ENCODE data around the gene PACSIN3.
"Not testable (repeated sequence)": the region's sequence is repeated elsewhere in the genome, so short reads cannot be mapped to it uniquely, and the experiment has no call there.

Gene PACSIN3

DNA sequence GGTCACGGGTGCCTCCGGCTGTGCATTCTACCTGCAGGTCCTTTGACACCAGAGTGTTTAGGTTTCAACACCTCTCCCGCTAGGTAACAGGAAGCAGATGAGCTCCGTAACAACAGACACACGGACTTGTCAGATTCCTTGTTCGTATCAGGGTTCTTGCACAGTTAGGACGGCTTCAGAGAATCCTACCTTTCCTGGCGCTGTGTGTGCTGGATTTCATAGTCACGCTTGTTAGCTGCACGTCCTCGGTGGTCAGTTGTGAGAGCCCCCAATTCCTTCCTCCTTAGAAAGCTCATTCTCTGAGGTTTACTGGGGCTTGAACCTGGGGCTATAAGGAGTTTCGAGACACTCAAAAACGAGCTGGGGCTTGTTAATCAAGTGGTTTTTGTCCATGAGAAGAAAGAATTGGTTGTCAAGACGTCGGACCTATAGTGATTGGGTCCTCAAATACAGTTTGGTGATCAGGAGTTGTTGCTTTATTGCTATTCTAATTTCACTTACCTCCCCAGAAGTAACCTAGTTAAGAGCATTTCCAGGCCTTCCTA is 29.2 kb upstream of the PACSIN3 start:
- H3K27me3 ChIP-seq (ENCODE audit: low read depth, low read length) = no peaks in the 10 kb centered on the region
- no peaks in the 10 kb centered on the region for H3K9me3 ChIP-seq (ENCODE audit: control insufficient read depth in 1 of 2, low read length in 2 of 2)
- H3K36me3 ChIP-seq (ENCODE audit: control insufficient read depth in 1 of 2, insufficient read depth in 2 of 2, low read length in 2 of 2) = peaks cover 0 to 11% of the 10 kb centered on the region in 2 donors
- peaks cover 0 to 25% of the 10 kb centered on the region in 2 donors for H3K4me1 ChIP-seq (ENCODE audit: control insufficient read depth in 1 of 2, insufficient read depth in 2 of 2, low read length in 2 of 2)
- peak overlapping the region; percentile 79 to 95 for H3K4me3 ChIP-seq (ENCODE audit: low read depth in 1 of 2, low read length in 2 of 2)
- H3K27ac ChIP-seq (ENCODE audit: low read length) = peak overlapping the region; percentile 96

DNA sequence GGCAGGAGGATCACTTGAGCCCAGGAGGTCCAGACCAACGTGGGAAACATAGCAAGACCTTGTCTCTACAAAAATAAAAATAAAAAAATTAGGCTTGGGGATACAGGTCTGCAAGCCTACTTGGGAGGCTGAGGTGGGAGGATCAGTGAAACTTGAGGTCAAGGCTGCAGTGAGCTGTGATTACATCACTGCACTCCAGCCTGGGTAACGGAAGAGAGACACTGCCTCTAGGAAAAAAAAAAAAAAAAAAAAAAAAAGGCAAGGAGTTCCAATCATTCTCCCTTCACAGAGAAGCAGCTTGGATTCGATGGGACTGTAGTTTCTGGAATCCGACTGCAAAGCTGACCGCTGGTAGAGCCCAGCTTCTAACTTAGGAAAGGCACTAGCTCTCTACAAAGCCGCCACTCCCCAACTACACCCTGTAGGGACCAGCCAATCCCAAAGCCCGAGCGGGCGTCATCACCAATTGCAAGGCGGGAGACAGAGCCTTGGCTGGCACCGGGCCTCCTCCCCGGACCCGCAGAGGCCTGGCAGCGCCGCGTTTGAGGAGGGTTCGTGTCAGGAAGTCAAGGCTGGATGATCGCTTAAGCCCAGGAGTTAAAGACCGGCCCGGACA is 27.8 kb upstream of the PACSIN3 start:
- Histone ChIP-seq H3K4me1 (ENCODE audit: control insufficient read depth in 1 of 2, insufficient read depth in 2 of 2, low read length in 2 of 2) (peaks cover 0 to 21% of the 10 kb centered on the region in 2 donors), H3K9me3 (ENCODE audit: control insufficient read depth in 1 of 2, low read length in 2 of 2) (no peaks in the 10 kb centered on the region), H3K27me3 (ENCODE audit: low read depth, low read length) (no peaks in the 10 kb centered on the region), H3K4me3 (ENCODE audit: low read depth in 1 of 2, low read length in 2 of 2) (peak overlapping the region; percentile 79 to 95), H3K36me3 (ENCODE audit: control insufficient read depth in 1 of 2, insufficient read depth in 2 of 2, low read length in 2 of 2) (peaks cover 0 to 11% of the 10 kb centered on the region in 2 donors), H3K27ac (ENCODE audit: low read length) (peak overlapping the region; percentile 96)

DNA sequence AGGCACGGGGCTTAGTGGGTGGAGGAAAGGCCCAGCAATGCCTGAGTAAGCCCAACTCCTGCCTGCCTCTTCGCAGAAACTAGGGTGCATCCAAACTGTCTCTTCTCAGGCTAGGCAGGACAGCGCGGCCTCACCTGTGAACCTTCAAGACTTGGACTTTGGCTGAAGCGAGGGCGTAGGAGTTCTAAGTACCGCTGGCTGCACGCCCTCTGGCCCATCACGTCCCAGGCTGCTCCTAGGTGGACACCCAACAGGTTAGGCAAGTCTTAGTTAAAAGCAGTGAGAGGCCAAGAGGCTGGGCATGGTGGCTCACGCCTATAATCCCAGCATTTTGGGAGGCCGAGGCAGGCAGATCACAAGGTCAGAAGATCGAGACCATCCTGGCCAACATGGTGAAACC is 26.7 kb upstream of the PACSIN3 start:
- Histone ChIP-seq H3K4me3 (ENCODE audit: low read depth in 1 of 2, low read length in 2 of 2) (no peak overlapping the region), H3K36me3 (ENCODE audit: control insufficient read depth in 1 of 2, insufficient read depth in 2 of 2, low read length in 2 of 2) (peaks cover 0 to 6% of the 10 kb centered on the region in 2 donors), H3K27ac (ENCODE audit: low read length) (no peak overlapping the region), H3K4me1 (ENCODE audit: control insufficient read depth in 1 of 2, insufficient read depth in 2 of 2, low read length in 2 of 2) (peaks cover 0 to 15% of the 10 kb centered on the region in 2 donors), H3K27me3 (ENCODE audit: low read depth, low read length) (no peaks in the 10 kb centered on the region), H3K9me3 (ENCODE audit: control insufficient read depth in 1 of 2, low read length in 2 of 2) (no peaks in the 10 kb centered on the region)

DNA sequence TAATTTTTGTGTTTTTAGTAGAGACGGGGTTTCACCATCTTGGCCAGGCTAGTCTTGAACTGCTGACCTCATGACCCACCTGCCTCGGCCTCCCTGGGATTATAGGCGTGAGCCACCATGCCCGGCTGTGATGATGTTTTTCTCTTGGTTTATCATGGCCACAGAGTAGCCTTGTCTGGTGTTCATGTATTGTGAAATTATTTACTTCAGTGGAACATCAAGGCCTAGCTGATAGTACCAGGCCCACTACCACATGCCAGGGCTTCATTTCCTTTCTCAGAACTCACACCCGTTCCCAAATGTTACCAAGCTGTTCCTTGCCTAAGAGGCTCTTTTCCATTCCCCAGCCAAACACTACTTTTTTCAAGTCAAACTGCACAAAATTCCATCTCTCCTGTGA is 22.4 kb upstream of the PACSIN3 start:
- Histone ChIP-seq H3K27me3 (ENCODE audit: low read depth, low read length) (no peaks in the 10 kb centered on the region), H3K36me3 (ENCODE audit: control insufficient read depth in 1 of 2, insufficient read depth in 2 of 2, low read length in 2 of 2) (no peaks in the 10 kb centered on the region), H3K9me3 (ENCODE audit: control insufficient read depth in 1 of 2, low read length in 2 of 2) (no peaks in the 10 kb centered on the region), H3K4me3 (ENCODE audit: low read depth in 1 of 2, low read length in 2 of 2) (no peak overlapping the region), H3K4me1 (ENCODE audit: control insufficient read depth in 1 of 2, insufficient read depth in 2 of 2, low read length in 2 of 2) (peaks cover 0 to 2% of the 10 kb centered on the region in 2 donors), H3K27ac (ENCODE audit: low read length) (no peak overlapping the region)

DNA sequence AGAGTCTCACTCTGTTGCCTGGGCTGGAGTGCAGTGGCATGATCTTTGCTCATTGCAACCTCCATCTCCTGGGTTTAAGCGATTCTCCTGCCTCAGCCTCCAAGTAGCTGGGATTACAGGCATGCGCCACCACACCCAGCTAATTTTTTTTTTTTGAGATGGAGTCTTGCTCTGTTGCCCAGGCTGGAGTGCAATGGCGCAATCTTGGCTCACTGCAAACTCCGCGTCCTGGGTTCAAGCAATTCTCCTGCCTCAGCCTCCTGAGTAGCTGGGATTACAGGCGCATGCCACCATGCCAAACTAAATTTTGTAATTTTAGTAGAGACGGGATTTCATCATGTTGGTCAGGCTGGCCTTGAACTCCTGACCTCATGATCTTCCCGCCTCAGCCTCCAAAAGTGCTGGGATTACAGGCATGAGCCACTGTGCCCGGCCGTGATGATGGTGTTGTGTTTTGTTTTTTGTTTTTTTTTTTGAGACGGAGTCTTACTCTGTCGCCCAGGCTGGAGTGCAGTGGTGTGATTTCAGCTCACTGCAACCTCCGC is 21.8 kb upstream of the PACSIN3 start:
- not testable (repeated sequence) for H3K9me3 ChIP-seq (ENCODE audit: control insufficient read depth in 1 of 2, low read length in 2 of 2); H3K4me3 ChIP-seq (ENCODE audit: low read depth in 1 of 2, low read length in 2 of 2); H3K27me3 ChIP-seq (ENCODE audit: low read depth, low read length); H3K27ac ChIP-seq (ENCODE audit: low read length); H3K4me1 ChIP-seq (ENCODE audit: control insufficient read depth in 1 of 2, insufficient read depth in 2 of 2, low read length in 2 of 2); H3K36me3 ChIP-seq (ENCODE audit: control insufficient read depth in 1 of 2, insufficient read depth in 2 of 2, low read length in 2 of 2)

DNA sequence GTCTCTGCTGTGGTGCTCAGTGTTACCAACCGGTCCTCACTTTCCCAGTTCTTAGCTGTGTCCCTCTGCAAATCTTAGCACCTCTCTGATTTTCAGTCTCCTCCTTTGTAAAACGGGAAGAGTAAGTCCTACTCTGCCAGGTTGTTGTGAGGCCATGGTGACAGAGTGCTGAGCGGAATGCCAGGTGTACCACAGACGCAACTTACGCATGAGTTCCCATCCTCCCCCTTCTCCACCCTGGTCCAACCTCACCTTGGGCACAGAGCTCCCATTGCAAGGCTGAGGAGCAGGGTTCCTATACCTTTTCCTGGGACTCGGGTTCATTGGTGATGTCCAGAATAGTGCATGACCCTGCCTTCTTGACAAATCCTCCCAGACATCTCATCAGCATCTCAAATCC is 21.2 kb upstream of the PACSIN3 start:
- no peaks in the 10 kb centered on the region for H3K27me3 ChIP-seq (ENCODE audit: low read depth, low read length)
- no peak overlapping the region for H3K27ac ChIP-seq (ENCODE audit: low read length)
- no peaks in the 10 kb centered on the region for H3K36me3 ChIP-seq (ENCODE audit: control insufficient read depth in 1 of 2, insufficient read depth in 2 of 2, low read length in 2 of 2)
- no peak overlapping the region for H3K4me3 ChIP-seq (ENCODE audit: low read depth in 1 of 2, low read length in 2 of 2)
- H3K9me3 ChIP-seq (ENCODE audit: control insufficient read depth in 1 of 2, low read length in 2 of 2) = no peaks in the 10 kb centered on the region
- H3K4me1 ChIP-seq (ENCODE audit: control insufficient read depth in 1 of 2, insufficient read depth in 2 of 2, low read length in 2 of 2) = no peaks in the 10 kb centered on the region

DNA sequence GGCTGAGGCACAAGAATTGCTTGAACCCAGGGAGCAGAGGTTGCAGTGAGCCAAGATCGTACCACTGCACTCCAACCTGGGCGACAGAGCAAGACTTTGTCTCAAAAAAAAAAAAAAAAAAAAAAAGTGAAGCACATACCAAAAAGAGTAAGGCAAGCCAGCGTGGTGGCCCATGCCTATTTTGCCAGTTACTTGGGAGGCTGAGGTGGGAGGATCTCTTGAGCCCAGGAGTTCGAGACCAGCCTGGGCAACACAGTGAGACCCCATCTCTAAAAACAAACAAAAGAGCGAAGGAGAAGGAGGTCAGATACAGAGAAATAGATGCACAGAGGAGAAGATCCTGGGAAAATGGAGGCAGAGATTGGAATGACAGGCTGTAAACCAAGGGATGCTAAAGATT is 20.3 kb upstream of the PACSIN3 start:
- not testable (repeated sequence) for H3K4me3 ChIP-seq (ENCODE audit: low read depth in 1 of 2, low read length in 2 of 2); H3K4me1 ChIP-seq (ENCODE audit: control insufficient read depth in 1 of 2, insufficient read depth in 2 of 2, low read length in 2 of 2); H3K36me3 ChIP-seq (ENCODE audit: control insufficient read depth in 1 of 2, insufficient read depth in 2 of 2, low read length in 2 of 2); H3K27ac ChIP-seq (ENCODE audit: low read length); H3K27me3 ChIP-seq (ENCODE audit: low read depth, low read length); H3K9me3 ChIP-seq (ENCODE audit: control insufficient read depth in 1 of 2, low read length in 2 of 2)

DNA sequence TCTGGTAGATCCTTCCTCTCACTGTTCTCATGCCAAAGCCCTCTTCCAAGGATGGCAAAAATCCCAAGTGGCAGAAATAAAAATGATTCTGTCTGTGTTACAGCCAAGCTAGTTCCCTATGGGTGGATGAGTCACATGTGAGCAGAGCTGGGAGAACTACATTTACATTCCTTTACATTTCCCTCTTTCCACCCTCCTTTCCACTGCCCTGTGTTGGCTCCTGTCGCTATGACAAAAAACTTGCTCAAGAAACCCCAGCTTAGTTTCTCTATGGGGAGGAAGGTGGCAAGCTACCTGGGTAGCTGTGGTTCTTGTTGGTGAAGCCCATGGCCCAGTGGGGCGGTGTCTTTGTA is 18.4 kb upstream of the PACSIN3 start:
- H3K9me3 ChIP-seq (ENCODE audit: control insufficient read depth in 1 of 2, low read length in 2 of 2) = no peaks in the 10 kb centered on the region
- no peaks in the 10 kb centered on the region for H3K36me3 ChIP-seq (ENCODE audit: control insufficient read depth in 1 of 2, insufficient read depth in 2 of 2, low read length in 2 of 2)
- no peaks in the 10 kb centered on the region for H3K27me3 ChIP-seq (ENCODE audit: low read depth, low read length)
- no peaks in the 10 kb centered on the region for H3K4me1 ChIP-seq (ENCODE audit: control insufficient read depth in 1 of 2, insufficient read depth in 2 of 2, low read length in 2 of 2)
- H3K4me3 ChIP-seq (ENCODE audit: low read depth in 1 of 2, low read length in 2 of 2) = no peak overlapping the region
- no peak overlapping the region for H3K27ac ChIP-seq (ENCODE audit: low read length)

DNA sequence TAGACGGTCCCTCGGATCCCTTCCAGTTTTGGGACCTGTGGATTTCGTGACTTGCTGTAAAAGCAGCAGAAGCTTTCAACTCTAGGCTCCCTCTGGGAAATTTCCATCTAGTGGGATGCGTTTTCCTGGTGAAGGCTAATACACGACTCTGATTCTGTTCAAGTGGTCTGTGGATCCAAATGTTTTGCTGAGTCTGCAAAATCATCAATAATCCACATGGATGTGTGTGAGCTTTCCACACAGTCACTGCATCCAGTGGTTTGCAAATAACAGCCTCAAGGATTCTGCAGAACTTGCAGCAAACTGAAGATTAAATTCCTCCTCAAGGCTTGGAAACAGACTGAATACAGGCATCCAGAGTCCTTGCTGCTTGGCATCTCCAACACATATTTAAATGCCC is 16.3 kb upstream of the PACSIN3 start:
- no peaks in the 10 kb centered on the region for H3K27me3 ChIP-seq (ENCODE audit: low read depth, low read length)
- H3K36me3 ChIP-seq (ENCODE audit: control insufficient read depth in 1 of 2, insufficient read depth in 2 of 2, low read length in 2 of 2) = no peaks in the 10 kb centered on the region
- no peak overlapping the region for H3K4me3 ChIP-seq (ENCODE audit: low read depth in 1 of 2, low read length in 2 of 2)
- H3K4me1 ChIP-seq (ENCODE audit: control insufficient read depth in 1 of 2, insufficient read depth in 2 of 2, low read length in 2 of 2) = no peaks in the 10 kb centered on the region
- H3K9me3 ChIP-seq (ENCODE audit: control insufficient read depth in 1 of 2, low read length in 2 of 2) = no peaks in the 10 kb centered on the region
- no peak overlapping the region for H3K27ac ChIP-seq (ENCODE audit: low read length)

DNA sequence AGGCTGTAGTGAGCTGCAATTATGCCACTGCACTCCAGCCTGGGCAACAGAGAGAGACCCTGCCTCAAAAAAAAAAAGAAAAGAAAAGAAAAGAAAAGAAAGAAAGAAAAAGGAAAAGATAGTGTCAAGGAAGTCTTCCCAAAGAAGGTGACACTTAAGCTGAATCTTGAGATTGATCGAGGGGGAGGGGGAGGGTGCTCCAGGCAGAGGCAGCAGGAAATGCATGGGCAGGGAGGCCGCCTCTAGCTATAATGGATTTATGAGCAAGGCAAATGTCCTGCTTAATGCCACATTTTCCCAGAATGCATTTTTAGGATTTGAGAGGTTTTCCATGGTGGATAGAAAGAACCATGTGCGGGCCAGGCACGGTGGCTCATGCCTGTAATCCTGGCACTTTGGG is 14.8 kb upstream of the PACSIN3 start:
- H3K27me3 ChIP-seq (ENCODE audit: low read depth, low read length) = no peaks in the 10 kb centered on the region

DNA sequence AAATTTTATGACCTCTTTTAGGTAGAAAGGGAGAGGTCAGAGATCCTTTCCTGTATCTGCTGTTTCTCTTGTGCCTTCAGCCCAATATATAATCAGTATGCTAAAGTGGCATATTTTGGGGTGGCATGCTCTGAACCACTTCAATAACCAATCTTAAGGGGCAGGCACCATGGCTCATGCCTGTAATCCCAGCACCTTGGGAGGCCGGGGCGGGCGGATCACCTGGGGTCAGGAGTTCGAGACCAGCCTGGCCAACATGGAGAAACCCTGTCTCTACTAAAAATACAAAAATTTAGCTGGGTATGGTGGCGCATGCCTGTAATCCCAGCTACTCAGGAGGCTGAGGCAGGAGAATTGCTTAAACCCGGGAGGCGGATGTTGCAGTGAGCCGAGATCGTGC is 11.9 kb upstream of the PACSIN3 start:
- not testable (repeated sequence) for H3K36me3 ChIP-seq (ENCODE audit: control insufficient read depth in 1 of 2, insufficient read depth in 2 of 2, low read length in 2 of 2); H3K4me1 ChIP-seq (ENCODE audit: control insufficient read depth in 1 of 2, insufficient read depth in 2 of 2, low read length in 2 of 2); H3K27ac ChIP-seq (ENCODE audit: low read length); H3K4me3 ChIP-seq (ENCODE audit: low read depth in 1 of 2, low read length in 2 of 2); H3K27me3 ChIP-seq (ENCODE audit: low read depth, low read length); H3K9me3 ChIP-seq (ENCODE audit: control insufficient read depth in 1 of 2, low read length in 2 of 2)

More for the DNA sequence above, 14.8 kb upstream of the PACSIN3 start:
- no peak overlapping the region for H3K4me3 ChIP-seq (ENCODE audit: low read depth in 1 of 2, low read length in 2 of 2)
- no peaks in the 10 kb centered on the region for H3K36me3 ChIP-seq (ENCODE audit: control insufficient read depth in 1 of 2, insufficient read depth in 2 of 2, low read length in 2 of 2)
- no peaks in the 10 kb centered on the region for H3K9me3 ChIP-seq (ENCODE audit: control insufficient read depth in 1 of 2, low read length in 2 of 2)
- no peaks in the 10 kb centered on the region for H3K4me1 ChIP-seq (ENCODE audit: control insufficient read depth in 1 of 2, insufficient read depth in 2 of 2, low read length in 2 of 2)
- H3K27ac ChIP-seq (ENCODE audit: low read length) = no peak overlapping the region

DNA sequence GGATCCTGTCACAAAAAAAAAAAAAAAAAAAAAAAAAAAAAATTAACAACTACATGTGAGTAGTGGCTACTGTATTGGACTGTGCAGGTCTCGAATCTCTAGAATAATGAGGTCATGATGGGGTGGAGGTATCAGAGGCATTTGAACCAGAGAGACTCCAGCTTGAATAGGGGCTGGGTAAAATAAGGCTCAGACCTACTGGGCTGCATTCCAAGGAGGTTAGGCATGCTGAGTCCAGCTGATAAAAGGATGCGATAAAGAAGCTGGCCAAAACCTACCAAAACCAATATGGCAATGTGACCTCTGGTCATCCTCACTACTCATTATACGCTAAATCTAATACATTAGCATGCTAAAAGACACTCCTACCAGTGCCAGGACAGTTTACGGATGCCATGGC is 5.9 kb upstream of the PACSIN3 start:
- no peak overlapping the region for H3K27ac ChIP-seq (ENCODE audit: low read length)
- peaks cover 0 to 8% of the 10 kb centered on the region in 2 donors for H3K4me1 ChIP-seq (ENCODE audit: control insufficient read depth in 1 of 2, insufficient read depth in 2 of 2, low read length in 2 of 2)
- no peaks in the 10 kb centered on the region for H3K27me3 ChIP-seq (ENCODE audit: low read depth, low read length)
- H3K36me3 ChIP-seq (ENCODE audit: control insufficient read depth in 1 of 2, insufficient read depth in 2 of 2, low read length in 2 of 2) = no peaks in the 10 kb centered on the region
- H3K9me3 ChIP-seq (ENCODE audit: control insufficient read depth in 1 of 2, low read length in 2 of 2) = no peaks in the 10 kb centered on the region
- no peak overlapping the region for H3K4me3 ChIP-seq (ENCODE audit: low read depth in 1 of 2, low read length in 2 of 2)

Measured in muscle layer of duodenum (tissue), 2 donors.